HG02840 (cell line): Measurements from ENCODE around the gene PIP5KL1.

ENCODE experiments used
- ATAC-seq: cut with Tn5 transposase; IDR thresholded peaks from one replicate; pipeline ENCODE4 v1.9.1; 2021; ENCODE audit warnings: mild to moderate bottlenecking, moderate library complexity, moderate number of reproducible peaks; ENCODE audit not compliant: unreplicated experiment, low FRiP score

PIP5KL1 gene, protein sequence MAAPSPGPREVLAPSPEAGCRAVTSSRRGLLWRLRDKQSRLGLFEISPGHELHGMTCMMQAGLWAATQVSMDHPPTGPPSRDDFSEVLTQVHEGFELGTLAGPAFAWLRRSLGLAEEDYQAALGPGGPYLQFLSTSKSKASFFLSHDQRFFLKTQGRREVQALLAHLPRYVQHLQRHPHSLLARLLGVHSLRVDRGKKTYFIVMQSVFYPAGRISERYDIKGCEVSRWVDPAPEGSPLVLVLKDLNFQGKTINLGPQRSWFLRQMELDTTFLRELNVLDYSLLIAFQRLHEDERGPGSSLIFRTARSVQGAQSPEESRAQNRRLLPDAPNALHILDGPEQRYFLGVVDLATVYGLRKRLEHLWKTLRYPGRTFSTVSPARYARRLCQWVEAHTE

DNA sequence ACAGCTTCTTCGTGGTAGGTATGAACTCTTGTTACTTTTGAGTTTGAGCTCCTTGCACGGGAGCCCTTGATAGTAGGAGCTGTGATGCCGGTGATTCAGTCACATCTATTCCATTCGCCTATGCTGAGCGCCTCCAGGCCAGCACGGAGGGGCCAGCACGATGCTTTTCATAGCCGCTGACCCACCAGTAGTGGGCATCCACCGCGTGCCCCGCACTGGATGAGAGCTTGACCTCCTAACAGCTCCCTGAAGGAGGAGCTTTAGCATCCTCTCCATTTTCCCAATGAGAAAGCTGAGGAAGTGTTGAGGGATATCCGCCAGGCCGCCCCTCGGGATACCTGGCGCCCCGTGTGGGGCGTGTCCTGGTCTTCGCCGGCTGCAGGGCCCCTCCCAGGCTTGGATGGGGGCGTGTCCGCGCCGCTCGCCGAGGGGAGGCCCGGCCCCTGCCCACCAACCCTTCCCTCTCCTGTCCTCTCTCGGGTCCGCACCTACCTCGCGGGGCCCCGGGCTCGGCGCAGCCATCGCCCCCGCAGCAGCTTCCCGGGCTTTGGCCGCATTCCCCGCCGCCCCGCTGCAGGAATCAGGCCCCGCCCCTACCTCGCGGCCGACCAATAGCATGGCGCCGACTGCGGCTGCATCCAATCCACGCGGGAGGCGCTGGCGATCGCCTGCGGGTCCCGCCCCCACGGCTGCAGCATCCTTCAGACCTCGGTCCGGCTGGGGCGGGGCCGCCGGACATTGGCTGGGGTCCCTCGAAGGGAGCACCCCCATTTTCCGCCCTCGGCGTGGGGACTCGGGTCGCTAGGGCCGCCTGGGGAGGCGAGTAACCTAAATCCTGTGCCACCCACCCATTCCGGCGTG is at the start of gene PIP5KL1:
TSS of gene PIP5KL1 (minus strand) at position 547 of the 861 bp plus-strand sequence. CDS start at position 522, 25 bp downstream.
- peak; percentile 72 for ATAC-seq

- peak; percentile 38 for ATAC-seq
Measured at GRCh38 chr9:127980060-127980705, 49.6 kb upstream of the PIP5KL1 start.

DNA sequence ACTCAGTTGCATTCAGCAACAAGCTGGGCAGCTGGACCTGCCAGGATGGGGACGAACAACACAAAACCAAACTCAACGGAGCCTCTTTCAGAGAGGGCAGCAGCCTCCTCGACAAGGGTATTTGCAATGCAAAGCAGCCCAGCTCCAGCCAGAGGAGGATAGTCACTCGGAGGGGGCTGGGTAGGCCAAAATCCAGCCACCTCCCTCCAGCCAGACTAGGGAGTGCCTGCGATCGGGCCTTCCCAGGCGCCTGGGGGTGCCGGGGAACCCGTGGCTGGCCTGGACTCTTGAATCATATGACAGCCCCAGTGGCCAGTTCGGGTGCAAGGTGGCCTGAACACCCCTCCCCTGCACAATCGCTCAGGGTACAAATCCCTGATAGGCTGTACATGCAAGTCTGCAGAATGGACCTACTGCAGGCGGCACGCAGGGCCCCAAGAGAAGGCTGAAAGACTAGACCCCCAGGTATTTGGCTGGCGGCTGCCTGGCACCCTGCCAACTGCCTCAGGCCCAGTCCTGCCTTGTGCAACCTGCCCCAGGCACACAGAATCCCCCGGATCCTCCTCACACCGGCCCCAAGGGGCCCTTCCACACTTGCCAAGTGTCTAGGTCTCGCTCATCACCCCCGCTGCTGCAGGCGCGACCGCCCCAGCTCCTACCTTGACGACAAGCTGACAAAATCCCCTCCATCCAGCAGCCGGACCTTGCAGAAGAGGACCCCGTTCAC is 48.9 kb upstream of the PIP5KL1 start:
- ATAC-seq = no peak

DNA sequence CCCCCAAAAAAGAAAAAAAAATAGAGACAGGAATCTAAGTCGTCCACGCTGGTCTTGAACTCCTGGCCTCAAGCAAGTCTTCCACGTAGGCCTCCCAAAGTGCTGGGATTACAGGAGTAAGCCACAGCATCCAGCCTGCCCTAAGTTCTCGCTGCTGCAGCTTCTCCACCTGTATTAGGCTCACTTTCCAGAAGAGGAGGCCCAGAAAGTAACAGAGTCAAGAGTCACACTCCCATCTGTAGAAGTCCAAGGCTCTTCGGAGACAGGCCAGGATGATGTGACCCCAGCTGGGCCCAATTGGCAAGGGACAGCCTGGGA is 48.4 kb upstream of the PIP5KL1 start:
- ATAC-seq = no peak

DNA sequence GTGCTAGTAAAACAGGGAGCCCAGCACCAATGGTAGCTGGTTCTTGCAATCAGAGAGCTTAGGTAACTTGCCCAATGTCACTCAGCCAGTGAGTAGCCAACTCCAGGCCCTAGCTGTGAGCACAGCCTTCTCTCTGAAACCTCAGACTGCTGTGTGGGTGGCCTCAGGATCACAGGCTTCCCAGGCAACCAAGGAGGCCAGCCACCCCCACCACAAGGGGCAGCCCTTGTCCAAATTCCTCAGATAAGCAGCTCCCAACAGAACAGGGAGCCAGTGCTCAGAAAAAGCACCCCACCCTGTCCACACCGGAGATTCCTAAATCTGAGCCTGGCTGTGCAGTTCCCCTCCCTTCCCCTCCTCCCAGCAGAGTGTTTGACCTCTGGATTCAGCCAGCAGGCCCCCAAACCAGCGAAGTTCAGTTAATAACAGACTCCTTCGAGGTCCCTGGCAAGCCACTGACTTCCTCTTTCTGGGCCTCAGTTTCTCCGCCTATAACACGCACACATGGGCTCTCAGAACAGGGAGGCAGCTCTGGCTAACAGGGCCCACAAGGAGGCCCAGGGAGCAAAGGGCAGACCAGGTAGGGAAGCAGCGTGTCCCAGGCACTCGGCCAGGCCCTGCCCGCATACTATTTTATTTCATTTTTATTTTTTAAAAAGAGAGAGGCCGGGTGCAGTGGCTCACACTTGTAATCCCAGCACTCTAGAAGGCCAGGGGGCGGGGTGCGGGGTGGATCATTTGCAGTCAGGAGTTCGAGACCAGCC is 47.5 kb upstream of the PIP5KL1 start:
- no peak for ATAC-seq

DNA sequence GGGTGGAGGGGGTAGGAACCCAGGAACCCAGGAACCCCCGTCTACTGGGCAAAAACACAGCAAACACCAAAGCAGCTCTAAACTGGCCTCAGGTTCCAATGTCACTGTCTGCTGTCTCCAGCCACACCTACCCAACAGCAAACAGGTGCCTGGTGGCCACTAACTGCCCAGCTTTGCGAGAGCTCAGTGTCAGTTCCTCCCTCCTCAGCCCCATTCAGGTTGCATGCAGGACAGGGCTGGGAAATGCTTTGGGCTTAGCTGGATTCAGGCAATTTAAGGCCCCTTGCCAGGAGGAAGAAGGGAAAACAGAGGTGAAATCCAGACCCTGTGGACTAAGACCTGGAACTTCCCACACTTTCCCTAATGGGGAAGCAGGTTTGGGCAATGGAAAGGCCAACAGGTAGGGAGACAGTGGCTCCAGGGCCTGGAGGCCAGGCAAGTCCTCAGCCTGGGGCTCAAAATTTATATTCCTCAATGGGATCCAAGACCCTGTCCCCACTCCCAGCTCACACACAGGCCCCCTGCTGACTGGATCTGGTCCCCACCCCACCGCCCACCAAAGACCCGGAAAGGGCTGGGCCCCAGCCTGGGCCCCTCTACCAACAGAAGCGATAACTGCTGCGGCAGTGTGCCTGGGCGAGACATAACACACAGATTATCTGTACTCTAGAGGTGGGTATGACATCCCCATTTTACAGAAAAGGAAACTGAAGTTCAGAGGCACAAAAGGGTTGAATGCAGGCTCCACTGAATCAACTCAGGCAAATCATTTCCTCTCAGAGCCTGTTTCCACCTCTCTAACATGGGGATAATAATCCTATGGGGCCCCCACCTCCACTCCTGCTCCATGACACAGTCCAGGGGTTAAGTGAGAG is 46.7 kb upstream of the PIP5KL1 start:
- no peak for ATAC-seq

DNA sequence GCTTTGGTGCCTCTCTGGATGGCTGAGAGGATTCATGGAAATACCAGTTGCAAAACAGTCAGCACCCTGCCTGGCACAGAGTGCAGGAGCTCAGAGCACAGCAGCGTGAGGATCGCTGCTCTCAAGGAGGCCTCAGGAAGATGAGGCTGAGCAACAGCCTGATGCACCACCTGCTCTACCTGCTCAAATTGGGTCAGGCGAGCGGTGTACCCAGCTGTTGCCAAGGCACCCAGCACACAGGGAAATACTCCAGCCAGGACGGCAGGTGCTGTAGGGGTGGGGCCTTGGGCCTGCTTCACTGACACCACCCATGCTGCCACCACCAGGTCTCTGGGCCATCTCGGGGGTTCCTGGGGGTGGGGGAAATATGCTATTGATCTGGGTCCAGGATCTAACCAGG is 45.9 kb upstream of the PIP5KL1 start:
- ATAC-seq = no peak

DNA sequence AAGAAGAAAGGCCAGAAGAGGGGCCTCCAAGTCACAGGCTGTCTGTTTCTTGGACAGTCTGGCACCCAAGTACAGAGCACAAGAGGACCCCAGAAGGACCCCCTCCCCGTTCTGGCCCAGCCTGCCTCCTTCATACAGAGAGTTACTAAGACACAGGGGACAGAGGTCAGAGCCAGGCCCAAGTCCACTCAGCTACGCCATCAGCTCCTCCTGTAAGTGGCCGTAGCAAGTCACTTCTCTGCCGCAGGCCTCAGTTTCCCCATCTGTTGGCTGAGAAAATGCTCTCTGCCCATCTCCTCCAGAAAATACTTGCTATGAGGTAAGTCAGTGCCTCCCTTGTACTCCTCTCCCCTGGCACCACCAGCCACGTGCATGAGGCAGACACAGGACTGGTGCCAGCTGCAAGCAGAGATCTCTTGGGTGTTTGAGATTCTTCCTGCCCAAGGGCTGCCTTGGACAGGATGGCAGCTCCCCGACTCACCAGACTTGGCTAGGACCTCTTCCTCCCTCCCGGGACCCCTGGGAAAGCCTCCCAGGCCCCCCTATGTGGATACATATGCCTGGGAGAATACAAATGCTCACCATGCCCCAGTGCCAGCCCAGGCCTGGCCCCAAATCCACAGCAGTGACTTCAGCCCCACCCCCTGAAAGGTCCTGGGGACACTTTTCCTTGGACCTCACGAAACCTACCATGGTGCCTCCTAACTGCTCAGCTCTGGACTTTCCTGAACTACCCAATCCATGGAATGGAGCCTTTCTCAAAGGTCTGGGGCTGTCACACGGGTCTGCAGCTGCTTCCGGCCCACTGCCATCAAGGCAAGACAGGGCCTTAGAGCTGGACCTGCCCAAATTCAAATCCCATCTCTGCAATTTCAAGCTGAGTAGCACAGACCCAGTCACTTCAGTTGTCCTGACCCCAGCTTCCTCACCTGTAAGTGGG is 45.1 kb upstream of the PIP5KL1 start:
- ATAC-seq = no peak

GRCh38 chr9:127974769-127975261 is 44.2 kb upstream of the PIP5KL1 start:
- no peak for ATAC-seq

DNA sequence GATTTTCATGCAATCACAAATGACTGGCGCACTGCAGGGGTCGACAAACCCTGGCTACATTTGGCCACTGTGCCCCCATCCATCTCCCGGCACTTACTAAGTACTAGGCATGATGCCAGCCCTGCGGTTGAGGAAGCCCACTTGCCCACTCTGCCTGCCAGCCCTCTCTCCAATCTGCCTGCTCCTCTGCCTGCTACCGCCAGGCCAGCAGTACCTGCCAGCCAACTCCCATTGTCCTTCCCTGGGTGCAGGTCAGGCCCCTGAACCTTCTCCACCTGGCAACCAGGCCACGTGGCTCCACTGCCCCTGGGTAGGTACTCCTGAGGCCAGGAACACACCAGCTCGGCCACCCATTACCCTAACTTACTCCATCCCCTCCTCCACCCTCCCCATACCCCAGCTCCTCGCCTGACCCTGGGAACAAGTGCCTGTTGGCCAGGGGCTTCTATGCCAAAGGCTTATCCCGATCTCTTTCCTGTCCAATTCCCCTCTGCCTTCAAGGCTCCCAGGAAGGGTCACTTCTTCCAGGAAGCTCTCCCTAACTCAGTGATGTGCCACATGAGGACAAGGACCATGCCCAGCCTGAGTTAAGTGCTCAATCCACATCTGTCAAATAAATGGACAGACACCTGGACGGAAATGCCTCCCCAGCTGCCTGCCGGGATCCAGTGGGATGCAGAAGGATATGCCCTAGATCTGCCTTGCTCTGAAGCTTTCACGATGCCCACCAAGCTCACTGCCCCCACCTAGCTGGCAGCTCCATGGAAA is 43.6 kb upstream of the PIP5KL1 start:
- no peak for ATAC-seq

DNA sequence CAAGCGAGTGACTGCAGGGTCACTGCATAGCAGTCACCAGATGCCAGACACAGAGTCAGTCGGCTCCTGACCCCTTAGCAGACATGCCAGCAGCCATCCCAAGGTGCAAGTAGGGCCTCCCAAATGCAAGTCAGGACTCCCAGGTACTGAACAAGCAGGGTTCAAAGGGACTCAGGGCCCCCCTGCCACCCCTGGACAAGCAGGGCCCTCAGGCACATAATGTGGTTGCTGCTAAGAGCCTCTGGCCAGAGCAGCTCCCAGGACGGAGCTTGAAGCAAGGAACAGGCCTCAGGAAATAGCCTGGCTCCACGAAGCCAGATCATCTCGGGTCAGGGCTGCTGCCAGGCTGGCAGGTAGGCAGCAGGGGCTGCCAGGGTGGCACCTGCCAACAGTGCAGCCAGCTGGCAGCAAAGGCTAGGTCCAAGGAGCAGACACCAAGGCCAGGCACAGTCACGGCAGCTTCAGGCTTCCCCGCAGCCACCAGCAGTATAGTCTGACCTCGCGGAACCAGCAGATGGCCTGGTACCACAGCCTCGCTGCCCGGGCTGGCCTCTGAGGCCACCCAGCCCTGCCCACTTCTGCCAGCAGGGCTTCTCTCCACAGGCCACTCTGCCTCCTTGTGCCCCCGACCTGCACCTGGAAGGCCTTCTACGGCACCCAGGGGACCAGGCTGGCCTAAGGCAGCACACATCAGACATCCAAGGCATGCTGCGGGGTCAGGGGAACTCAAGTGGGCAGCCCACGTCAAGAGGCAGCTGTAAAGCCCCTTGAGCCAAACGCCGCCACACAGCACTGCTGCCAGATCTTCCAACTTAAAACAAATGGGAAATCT is 42.8 kb upstream of the PIP5KL1 start:
- ATAC-seq = no peak

DNA sequence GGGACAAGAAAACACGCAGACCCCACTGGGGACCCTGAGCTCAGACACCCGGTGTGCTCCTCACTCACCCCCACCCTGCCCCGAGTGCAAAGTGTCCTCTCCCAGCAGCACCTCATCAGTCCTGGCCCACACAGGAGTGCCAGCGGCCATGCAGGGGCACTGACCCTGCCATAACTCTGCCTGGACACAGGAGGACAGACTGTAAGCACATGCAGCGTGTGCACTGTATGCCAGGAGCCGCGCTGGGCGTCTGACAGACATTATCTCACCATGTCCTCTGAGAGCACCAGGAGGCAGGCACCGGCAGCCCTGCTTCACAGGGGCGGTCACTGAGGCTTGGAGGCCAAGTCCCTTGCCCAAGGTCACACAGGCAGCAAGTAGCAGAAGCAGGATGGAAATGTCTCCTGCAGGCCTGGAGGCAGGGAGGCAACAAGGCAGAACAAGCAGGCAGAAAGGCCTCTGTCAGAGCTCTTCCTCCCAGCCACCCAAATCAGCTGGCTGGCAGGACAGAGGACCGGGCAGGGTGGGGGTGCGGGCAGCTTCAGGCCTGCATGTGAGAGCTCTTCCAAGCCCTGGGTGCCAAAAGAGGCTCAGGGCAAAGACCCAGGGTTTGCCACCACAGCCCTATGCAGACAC is 41.8 kb upstream of the PIP5KL1 start:
- no peak for ATAC-seq

DNA sequence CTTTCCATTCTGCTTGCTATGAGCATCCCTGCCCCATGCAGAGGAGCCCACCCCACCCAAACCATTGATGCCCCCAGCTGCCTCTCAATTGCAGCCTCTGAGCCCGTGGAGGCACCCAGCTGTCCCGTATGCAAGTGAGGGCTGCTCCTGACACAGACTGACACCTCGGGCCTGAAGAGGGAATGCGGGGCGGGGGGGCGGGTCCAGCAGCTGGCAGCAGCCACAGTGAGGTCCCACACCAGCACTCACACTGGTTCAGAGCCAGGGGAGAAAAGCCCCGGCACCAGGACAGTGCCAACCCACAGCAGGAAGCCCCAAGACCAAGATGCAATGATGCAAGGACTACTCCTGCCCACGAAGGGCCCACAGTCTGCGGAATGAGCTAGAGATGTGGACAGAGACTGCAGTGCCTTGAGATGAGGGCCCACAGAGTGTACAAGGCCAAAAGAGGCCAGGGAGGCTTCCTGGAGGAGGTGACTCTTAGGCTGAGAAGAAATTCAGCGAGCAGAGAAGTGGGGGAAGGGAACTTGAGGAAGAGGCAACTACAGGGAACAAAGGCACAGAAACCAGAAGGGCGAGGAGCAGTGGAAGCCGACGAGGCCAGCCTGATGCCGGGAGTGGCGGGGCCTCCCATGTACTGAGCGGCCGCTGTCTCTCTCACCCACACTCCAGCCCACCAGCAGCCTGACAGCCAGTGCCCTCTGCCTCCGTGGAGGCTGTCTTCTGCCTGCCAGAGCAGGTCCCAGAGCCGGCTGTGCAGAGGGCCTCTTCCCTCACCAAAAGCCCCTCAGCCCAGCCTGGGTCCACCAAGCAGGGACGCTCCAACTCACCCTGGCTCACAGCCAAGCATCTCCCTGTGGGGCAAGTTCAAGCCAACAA is 41.0 kb upstream of the PIP5KL1 start:
- ATAC-seq = no peak

GRCh38 chr9:127970401-127971313 is 40.1 kb upstream of the PIP5KL1 start:
- ATAC-seq = peak; percentile 73
